ENCODE measurements around the gene PSG5.
A peak's percentile ranks its signal among the peaks of the same experiment; 100 is the strongest.
"Not testable (repeated sequence)": the region's sequence is repeated elsewhere in the genome, so short reads cannot be mapped to it uniquely, and the experiment has no call there.

Gene PSG5

DNA sequence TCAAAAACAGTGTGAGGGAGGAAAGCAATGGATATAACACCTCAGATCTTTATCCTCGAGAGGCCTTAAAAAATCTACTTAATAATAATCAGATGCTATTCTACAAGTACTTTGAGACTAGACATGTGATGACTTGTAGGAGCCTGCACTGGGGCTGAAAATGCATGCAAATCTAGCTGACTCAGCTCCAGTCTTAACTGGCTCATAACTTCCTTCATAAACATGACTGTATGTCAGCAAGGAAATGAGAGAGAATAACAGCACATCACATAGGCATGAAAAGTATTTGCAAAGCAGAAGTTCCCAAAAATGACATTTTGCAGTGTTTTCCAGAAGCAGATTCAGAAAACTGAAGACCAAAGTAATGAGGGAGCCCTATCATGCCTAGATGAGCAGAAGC, 38.1 kb downstream of the PSG5 start:
- TF ChIP-seq TCF4 (CRISPR knock-in tag; IDR thresholded peaks at IDR 0.05; ENCODE audit: borderline replicate concordance): no peak
- no peak for TF ChIP-seq ARNTL (CRISPR knock-in tag; IDR thresholded peaks at IDR 0.05; ENCODE audit: borderline replicate concordance, low read depth)
- TF ChIP-seq RARB (CRISPR knock-in tag; IDR thresholded peaks at IDR 0.05): no peak
- no peak for TF ChIP-seq ZNF8 (CRISPR knock-in tag; IDR thresholded peaks at IDR 0.05)
- ATAC-seq: peak; percentile 61; the same call in 2 of the 3 replicates

DNA sequence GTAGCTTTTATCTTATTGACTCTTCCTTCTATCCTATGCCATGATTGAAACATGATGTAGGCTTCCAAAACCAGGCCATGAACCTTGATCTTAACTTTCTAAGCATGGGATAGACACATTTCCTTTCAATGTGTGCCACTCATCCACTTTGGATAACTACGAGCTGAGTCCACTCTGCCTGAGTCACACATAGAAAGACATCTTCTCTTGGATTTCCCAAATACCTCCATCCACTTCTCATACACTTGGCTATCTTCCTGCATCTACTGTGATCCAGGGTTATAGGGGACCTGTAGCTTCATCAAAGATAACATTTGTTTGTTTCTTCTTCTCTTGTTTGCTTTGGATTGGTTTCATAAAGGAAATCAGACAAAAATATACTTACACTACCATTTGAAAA, 44.6 kb downstream of the PSG5 start:
- not testable (repeated sequence) for ATAC-seq

DNA sequence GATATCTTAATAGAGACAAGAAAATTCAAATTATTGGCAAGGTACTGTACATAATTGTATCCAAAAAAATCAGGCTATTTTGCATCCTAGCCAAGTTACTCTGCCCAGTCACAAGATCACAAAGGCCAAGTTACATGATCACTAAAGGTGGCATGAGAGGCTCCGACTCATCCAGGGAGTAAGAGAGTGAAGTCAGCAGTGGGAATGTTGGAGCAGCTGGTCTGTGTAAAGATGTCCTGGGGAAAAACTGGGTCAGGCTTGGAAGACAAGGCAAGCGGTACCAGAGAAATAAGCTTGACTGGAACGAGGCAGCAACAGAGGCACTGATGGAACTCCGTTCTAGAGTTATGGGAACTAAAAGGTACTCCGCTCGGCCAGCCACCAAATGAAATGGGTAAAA, 53.6 kb downstream of the PSG5 start:
- no peak for TF ChIP-seq ZFP30 (CRISPR knock-in tag; IDR thresholded peaks at IDR 0.05)
- ATAC-seq: peak; percentile 36; the same call in 1 of the 3 replicates

DNA sequence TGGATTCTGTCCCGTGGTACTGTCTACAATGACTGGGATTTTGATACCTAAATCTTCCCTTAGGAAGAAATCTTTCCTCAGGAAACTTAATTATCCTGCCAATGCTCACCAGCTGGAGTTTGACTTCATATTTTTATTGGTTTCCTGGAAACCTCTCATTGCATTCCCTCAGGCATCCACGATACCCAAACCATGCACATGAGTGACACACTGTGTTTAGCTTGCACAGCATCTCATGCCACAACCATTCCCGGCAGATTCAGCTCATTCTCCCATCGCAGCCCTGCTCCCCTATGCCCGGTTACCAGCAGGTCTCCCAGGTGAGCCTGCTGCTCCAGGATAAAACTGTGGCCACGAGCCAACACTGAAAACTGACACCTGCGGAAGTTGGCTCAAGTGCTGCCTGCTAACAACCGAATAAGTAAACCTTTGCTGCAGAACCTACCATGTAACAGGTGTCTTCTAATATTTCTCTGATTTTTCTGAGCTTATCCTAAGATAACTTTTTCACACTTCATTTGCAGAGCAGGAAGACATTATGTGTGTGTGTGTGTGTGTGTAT, 55.0 kb downstream of the PSG5 start:
- not testable (repeated sequence) for ATAC-seq

DNA sequence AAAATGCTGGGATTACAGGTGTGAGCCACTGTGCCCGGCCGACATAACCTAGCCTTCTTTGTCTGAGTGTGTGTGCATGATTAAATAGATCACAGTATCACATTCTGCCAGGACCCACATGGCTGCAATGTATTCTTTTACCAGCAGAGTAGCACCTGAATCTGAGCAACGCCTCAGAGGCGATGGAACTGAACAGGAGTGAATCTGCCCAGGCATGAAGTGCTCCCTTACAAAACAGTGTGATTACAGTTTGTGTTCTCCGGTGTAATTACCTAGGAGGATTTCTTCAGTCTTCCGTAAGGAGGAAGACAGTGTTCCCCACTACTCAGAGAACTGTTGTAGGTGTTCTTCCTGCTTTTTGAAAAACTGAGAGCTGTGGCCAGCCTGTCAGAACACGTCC, 57.1 kb downstream of the PSG5 start:
- not testable (repeated sequence) for ATAC-seq

DNA sequence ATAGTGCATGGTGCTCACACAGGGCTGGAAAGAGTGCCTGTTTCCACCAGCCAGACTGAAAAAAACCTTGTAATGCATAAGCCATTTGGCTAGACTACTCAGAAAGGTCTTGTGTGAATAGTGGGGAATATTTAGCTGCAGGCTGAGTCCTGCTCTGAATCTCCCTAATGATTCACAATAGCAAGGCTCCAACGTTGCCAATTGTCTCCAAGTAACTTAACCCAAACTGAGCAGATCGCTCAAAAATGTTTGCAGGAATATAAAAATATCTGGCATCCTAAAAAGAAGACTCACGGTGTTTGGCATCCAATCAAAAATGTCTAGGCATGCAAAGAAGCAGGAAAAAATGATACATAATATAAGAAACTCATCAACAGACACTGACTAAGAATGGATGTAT, 59.0 kb downstream of the PSG5 start:
- peak; percentile 96 for ATAC-seq

DNA sequence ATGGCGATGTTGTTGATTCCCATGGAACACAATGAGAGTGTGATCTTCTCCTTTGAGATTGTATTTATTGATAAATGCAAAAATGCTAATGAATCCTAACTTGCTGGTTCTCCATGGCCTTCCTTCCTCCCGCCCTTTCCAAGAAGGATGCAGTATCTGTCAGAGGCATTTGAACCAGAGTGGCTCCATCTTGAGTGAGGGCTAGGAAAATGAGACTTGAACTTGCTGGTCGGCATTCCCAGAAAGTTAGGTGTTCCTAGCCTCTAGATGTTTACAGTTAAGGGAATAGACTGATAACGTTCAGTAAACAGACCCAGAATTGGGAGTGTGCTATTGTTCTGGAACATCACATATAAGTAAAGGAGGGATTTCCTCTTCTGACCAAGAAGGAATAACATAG, 59.6 kb downstream of the PSG5 start:
- no peak for ATAC-seq
- TF ChIP-seq, protein P1, sequence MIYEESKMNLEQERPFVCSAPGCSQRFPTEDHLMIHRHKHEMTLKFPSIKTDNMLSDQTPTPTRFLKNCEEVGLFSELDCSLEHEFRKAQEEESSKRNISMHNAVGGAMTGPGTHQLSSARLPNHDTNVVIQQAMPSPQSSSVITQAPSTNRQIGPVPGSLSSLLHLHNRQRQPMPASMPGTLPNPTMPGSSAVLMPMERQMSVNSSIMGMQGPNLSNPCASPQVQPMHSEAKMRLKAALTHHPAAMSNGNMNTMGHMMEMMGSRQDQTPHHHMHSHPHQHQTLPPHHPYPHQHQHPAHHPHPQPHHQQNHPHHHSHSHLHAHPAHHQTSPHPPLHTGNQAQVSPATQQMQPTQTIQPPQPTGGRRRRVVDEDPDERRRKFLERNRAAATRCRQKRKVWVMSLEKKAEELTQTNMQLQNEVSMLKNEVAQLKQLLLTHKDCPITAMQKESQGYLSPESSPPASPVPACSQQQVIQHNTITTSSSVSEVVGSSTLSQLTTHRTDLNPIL (CRISPR knock-in tag; IDR thresholded peaks at IDR 0.05; ENCODE audit: low read depth): no peak
- no peak for TF ChIP-seq TCF4 (CRISPR knock-in tag; IDR thresholded peaks at IDR 0.05; ENCODE audit: borderline replicate concordance)
- peak; percentile 26; the same call in 1 of the 2 replicates for TF ChIP-seq ISL1 (CRISPR knock-in tag; IDR thresholded peaks at IDR 0.05)

DNA sequence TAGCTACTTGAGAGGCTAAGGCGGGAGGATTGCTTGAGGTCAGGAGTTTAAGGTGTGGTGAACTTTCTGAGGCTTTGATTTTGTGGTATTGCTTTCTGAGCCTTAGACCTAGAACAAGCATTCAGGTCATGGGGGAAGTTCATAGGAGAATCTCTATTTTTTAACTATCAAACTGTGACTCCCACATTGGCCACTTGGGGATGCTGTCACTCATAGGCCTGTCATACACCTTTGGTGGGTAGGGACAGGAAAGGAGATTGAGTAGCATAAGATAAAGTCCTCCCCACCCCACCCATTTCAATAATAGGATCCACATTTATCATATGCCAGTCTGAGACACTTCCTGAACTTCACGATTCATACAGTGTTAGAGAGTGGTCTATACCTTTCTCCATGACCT, 62.0 kb downstream of the PSG5 start:
- ATAC-seq: no peak
- TF ChIP-seq, protein P2, sequence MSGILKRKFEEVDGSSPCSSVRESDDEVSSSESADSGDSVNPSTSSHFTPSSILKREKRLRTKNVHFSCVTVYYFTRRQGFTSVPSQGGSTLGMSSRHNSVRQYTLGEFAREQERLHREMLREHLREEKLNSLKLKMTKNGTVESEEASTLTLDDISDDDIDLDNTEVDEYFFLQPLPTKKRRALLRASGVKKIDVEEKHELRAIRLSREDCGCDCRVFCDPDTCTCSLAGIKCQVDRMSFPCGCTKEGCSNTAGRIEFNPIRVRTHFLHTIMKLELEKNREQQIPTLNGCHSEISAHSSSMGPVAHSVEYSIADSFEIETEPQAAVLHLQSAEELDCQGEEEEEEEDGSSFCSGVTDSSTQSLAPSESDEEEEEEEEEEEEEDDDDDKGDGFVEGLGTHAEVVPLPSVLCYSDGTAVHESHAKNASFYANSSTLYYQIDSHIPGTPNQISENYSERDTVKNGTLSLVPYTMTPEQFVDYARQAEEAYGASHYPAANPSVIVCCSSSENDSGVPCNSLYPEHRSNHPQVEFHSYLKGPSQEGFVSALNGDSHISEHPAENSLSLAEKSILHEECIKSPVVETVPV (CRISPR knock-in tag; IDR thresholded peaks at IDR 0.05): no peak
- TF ChIP-seq ARNTL (CRISPR knock-in tag; IDR thresholded peaks at IDR 0.05; ENCODE audit: borderline replicate concordance, low read depth) (no peak), ZNF565 (CRISPR knock-in tag; conservative IDR thresholded peaks at IDR 0.05; ENCODE audit: low read depth) (no peak), CSDC2 (CRISPR knock-in tag; IDR thresholded peaks at IDR 0.05) (no peak), ISL1 (CRISPR knock-in tag; IDR thresholded peaks at IDR 0.05) (no peak), BACH2 (CRISPR knock-in tag; IDR thresholded peaks at IDR 0.05; ENCODE audit: borderline replicate concordance) (no peak), ZNF8 (CRISPR knock-in tag; IDR thresholded peaks at IDR 0.05) (no peak), RARB (CRISPR knock-in tag; IDR thresholded peaks at IDR 0.05) (no peak), OSR1 (CRISPR knock-in tag; IDR thresholded peaks at IDR 0.05) (no peak), GLIS3 (CRISPR knock-in tag; IDR thresholded peaks at IDR 0.05) (no peak), SNAI2 (CRISPR knock-in tag; IDR thresholded peaks at IDR 0.05) (no peak), ZNF70 (CRISPR knock-in tag; IDR thresholded peaks at IDR 0.05) (no peak), ZFP3 (CRISPR knock-in tag; IDR thresholded peaks at IDR 0.05) (no peak), ESRRG (CRISPR knock-in tag; IDR thresholded peaks at IDR 0.05) (no peak)
- TF ChIP-seq, protein P1 (CRISPR knock-in tag; IDR thresholded peaks at IDR 0.05; ENCODE audit: low read depth): no peak
- TF ChIP-seq, protein P3, sequence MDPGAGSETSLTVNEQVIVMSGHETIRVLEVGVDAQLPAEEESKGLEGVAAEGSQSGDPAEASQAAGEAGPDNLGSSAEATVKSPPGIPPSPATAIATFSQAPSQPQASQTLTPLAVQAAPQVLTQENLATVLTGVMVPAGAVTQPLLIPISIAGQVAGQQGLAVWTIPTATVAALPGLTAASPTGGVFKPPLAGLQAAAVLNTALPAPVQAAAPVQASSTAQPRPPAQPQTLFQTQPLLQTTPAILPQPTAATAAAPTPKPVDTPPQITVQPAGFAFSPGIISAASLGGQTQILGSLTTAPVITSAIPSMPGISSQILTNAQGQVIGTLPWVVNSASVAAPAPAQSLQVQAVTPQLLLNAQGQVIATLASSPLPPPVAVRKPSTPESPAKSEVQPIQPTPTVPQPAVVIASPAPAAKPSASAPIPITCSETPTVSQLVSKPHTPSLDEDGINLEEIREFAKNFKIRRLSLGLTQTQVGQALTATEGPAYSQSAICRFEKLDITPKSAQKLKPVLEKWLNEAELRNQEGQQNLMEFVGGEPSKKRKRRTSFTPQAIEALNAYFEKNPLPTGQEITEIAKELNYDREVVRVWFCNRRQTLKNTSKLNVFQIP (CRISPR knock-in tag; IDR thresholded peaks at IDR 0.05; ENCODE audit: borderline replicate concordance, low read depth): no peak
- TF ChIP-seq, protein P4, sequence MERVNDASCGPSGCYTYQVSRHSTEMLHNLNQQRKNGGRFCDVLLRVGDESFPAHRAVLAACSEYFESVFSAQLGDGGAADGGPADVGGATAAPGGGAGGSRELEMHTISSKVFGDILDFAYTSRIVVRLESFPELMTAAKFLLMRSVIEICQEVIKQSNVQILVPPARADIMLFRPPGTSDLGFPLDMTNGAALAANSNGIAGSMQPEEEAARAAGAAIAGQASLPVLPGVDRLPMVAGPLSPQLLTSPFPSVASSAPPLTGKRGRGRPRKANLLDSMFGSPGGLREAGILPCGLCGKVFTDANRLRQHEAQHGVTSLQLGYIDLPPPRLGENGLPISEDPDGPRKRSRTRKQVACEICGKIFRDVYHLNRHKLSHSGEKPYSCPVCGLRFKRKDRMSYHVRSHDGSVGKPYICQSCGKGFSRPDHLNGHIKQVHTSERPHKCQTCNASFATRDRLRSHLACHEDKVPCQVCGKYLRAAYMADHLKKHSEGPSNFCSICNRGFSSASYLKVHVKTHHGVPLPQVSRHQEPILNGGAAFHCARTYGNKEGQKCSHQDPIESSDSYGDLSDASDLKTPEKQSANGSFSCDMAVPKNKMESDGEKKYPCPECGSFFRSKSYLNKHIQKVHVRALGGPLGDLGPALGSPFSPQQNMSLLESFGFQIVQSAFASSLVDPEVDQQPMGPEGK (CRISPR knock-in tag; IDR thresholded peaks at IDR 0.05; ENCODE audit: borderline replicate concordance): no peak
- TF ChIP-seq, protein P5, sequence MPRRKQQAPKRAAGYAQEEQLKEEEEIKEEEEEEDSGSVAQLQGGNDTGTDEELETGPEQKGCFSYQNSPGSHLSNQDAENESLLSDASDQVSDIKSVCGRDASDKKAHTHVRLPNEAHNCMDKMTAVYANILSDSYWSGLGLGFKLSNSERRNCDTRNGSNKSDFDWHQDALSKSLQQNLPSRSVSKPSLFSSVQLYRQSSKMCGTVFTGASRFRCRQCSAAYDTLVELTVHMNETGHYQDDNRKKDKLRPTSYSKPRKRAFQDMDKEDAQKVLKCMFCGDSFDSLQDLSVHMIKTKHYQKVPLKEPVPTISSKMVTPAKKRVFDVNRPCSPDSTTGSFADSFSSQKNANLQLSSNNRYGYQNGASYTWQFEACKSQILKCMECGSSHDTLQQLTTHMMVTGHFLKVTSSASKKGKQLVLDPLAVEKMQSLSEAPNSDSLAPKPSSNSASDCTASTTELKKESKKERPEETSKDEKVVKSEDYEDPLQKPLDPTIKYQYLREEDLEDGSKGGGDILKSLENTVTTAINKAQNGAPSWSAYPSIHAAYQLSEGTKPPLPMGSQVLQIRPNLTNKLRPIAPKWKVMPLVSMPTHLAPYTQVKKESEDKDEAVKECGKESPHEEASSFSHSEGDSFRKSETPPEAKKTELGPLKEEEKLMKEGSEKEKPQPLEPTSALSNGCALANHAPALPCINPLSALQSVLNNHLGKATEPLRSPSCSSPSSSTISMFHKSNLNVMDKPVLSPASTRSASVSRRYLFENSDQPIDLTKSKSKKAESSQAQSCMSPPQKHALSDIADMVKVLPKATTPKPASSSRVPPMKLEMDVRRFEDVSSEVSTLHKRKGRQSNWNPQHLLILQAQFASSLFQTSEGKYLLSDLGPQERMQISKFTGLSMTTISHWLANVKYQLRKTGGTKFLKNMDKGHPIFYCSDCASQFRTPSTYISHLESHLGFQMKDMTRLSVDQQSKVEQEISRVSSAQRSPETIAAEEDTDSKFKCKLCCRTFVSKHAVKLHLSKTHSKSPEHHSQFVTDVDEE (CRISPR knock-in tag; IDR thresholded peaks at IDR 0.05): no peak

All from SK-N-SH treated with all-trans-retinoic acid at 6 μM for 48 hours (cell line).